Measurements from ENCODE around the gene GRIP2. TPM values are rescaled to one million over a fixed set of nuclear protein-coding genes. Genes with fewer than 3 reads are reported as not detected.

Gene GRIP2
- polyA plus RNA-seq, 1 donor from 2014 or later: 8.6 TPM

DNA sequence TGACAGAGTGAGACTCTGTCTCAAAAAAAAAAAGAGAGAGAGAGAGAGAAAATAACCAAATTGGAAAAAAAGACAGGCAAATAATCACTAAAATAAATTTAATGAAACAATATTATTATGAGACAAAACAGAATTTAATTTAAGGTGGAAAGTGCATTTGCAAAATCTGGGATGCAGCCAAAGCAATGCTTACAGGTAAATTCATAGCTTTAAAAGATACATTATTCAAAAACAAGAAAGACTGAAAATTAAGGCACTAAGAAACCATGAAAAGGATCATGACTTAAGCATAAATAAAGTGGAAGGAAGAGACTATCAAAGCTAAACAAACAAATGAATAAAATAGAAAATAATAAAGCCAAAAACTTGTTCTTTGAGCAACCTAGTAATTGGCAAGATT is 37.7 kb downstream of the GRIP2 start:
- no peak for TF ChIP-seq TAF1 (IDR thresholded peaks at IDR 0.05; ENCODE audit: low read depth)
- no peak for TF ChIP-seq MXI1 (conservative IDR thresholded peaks at IDR 0.05; ENCODE audit: poor library complexity, severe bottlenecking)
- no peak for TF ChIP-seq POLR2AphosphoS5 (IDR thresholded peaks at IDR 0.05)
- TF ChIP-seq, protein P1, sequence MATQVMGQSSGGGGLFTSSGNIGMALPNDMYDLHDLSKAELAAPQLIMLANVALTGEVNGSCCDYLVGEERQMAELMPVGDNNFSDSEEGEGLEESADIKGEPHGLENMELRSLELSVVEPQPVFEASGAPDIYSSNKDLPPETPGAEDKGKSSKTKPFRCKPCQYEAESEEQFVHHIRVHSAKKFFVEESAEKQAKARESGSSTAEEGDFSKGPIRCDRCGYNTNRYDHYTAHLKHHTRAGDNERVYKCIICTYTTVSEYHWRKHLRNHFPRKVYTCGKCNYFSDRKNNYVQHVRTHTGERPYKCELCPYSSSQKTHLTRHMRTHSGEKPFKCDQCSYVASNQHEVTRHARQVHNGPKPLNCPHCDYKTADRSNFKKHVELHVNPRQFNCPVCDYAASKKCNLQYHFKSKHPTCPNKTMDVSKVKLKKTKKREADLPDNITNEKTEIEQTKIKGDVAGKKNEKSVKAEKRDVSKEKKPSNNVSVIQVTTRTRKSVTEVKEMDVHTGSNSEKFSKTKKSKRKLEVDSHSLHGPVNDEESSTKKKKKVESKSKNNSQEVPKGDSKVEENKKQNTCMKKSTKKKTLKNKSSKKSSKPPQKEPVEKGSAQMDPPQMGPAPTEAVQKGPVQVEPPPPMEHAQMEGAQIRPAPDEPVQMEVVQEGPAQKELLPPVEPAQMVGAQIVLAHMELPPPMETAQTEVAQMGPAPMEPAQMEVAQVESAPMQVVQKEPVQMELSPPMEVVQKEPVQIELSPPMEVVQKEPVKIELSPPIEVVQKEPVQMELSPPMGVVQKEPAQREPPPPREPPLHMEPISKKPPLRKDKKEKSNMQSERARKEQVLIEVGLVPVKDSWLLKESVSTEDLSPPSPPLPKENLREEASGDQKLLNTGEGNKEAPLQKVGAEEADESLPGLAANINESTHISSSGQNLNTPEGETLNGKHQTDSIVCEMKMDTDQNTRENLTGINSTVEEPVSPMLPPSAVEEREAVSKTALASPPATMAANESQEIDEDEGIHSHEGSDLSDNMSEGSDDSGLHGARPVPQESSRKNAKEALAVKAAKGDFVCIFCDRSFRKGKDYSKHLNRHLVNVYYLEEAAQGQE (IDR thresholded peaks at IDR 0.05; ENCODE audit: borderline replicate concordance): no peak
- TF ChIP-seq, protein P2, sequence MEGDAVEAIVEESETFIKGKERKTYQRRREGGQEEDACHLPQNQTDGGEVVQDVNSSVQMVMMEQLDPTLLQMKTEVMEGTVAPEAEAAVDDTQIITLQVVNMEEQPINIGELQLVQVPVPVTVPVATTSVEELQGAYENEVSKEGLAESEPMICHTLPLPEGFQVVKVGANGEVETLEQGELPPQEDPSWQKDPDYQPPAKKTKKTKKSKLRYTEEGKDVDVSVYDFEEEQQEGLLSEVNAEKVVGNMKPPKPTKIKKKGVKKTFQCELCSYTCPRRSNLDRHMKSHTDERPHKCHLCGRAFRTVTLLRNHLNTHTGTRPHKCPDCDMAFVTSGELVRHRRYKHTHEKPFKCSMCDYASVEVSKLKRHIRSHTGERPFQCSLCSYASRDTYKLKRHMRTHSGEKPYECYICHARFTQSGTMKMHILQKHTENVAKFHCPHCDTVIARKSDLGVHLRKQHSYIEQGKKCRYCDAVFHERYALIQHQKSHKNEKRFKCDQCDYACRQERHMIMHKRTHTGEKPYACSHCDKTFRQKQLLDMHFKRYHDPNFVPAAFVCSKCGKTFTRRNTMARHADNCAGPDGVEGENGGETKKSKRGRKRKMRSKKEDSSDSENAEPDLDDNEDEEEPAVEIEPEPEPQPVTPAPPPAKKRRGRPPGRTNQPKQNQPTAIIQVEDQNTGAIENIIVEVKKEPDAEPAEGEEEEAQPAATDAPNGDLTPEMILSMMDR (IDR thresholded peaks at IDR 0.05; ENCODE audit: poor library complexity, severe bottlenecking): no peak
- no peak for TF ChIP-seq EZH2 (IDR thresholded peaks at IDR 0.05; ENCODE audit: borderline replicate concordance, insufficient read depth, low read length, poor library complexity, severe bottlenecking)
- no peak for TF ChIP-seq EP300 (conservative IDR thresholded peaks at IDR 0.05; ENCODE audit: poor library complexity, severe bottlenecking)
- TF ChIP-seq SMC3 (conservative IDR thresholded peaks at IDR 0.05; ENCODE audit: poor library complexity): no peak
- no peak for TF ChIP-seq RAD21 (conservative IDR thresholded peaks at IDR 0.05)
- Histone ChIP-seq H4K20me1 (ENCODE audit: insufficient read depth) (no peaks in the 10 kb centered on the region), H3K79me2 (replicated peaks; ENCODE audit: insufficient read depth, low read length) (no peaks in the 10 kb centered on the region), H3K9ac (ENCODE audit: low read length) (no peak overlapping the region), H3K27me3 (ENCODE audit: insufficient read depth, low read depth, low read length) (no peaks in the 10 kb centered on the region), H3K9me2 (ENCODE audit: insufficient read depth, low read length) (no peaks in the 10 kb centered on the region), H2AFZ (ENCODE audit: low read depth, low read length) (no peak overlapping the region), H3K9me3 (ENCODE audit: low read length) (peaks cover 6% of the 10 kb centered on the region), H3K4me2 (ENCODE audit: low read length) (no peak overlapping the region), H3K27ac (ENCODE audit: low read length) (no peak overlapping the region), H3F3A (ENCODE audit: insufficient read depth, low read length, poor library complexity, severe bottlenecking) (no peaks in the 10 kb centered on the region), H3K4me3 (ENCODE audit: low read length) (no peak overlapping the region), H3K36me3 (ENCODE audit: insufficient read depth, low read length) (no peaks in the 10 kb centered on the region)

GRCh38 chr3:14497321-14497720 is 42.8 kb downstream of the GRIP2 start:
- Histone ChIP-seq H3K4me2 (ENCODE audit: low read length) (no peak overlapping the region), H3K9ac (ENCODE audit: low read length) (no peak overlapping the region), H3K4me3 (ENCODE audit: low read length) (no peak overlapping the region), H3K79me2 (replicated peaks; ENCODE audit: insufficient read depth, low read length) (no peaks in the 10 kb centered on the region), H3K9me2 (ENCODE audit: insufficient read depth, low read length) (no peaks in the 10 kb centered on the region), H3K27ac (ENCODE audit: low read length) (no peak overlapping the region), H2AFZ (ENCODE audit: low read depth, low read length) (no peak overlapping the region), H3K36me3 (ENCODE audit: insufficient read depth, low read length) (no peaks in the 10 kb centered on the region), H3K27me3 (ENCODE audit: insufficient read depth, low read depth, low read length) (no peaks in the 10 kb centered on the region), H3K9me3 (ENCODE audit: low read length) (no peaks in the 10 kb centered on the region), H3F3A (ENCODE audit: insufficient read depth, low read length, poor library complexity, severe bottlenecking) (no peaks in the 10 kb centered on the region), H4K20me1 (ENCODE audit: insufficient read depth) (no peaks in the 10 kb centered on the region)
- TF ChIP-seq EP300 (conservative IDR thresholded peaks at IDR 0.05; ENCODE audit: poor library complexity, severe bottlenecking): no peak
- no peak for TF ChIP-seq MXI1 (conservative IDR thresholded peaks at IDR 0.05; ENCODE audit: poor library complexity, severe bottlenecking)
- TF ChIP-seq, protein P1 (IDR thresholded peaks at IDR 0.05; ENCODE audit: borderline replicate concordance): no peak
- TF ChIP-seq, protein P2 (IDR thresholded peaks at IDR 0.05; ENCODE audit: poor library complexity, severe bottlenecking): no peak
- no peak for TF ChIP-seq POLR2AphosphoS5 (IDR thresholded peaks at IDR 0.05)
- no peak for TF ChIP-seq SMC3 (conservative IDR thresholded peaks at IDR 0.05; ENCODE audit: poor library complexity)
- TF ChIP-seq EZH2 (IDR thresholded peaks at IDR 0.05; ENCODE audit: borderline replicate concordance, insufficient read depth, low read length, poor library complexity, severe bottlenecking): no peak
